GM23248 (cell line): Measurements from ENCODE around the gene STRIP2.

Source experiments
- EZH2 ChIP-seq: fragments of 200-600 bp; sonication (generic); IDR thresholded peaks from 2 replicates; pipeline ENCODE4 v1.6.1; 2018; ENCODE audit warnings: antibody characterized with exemption, mild to moderate bottlenecking; ENCODE audit not compliant: insufficient read depth, poor library complexity, severe bottlenecking
- EZH2phosphoT487 ChIP-seq: fragments of 200-600 bp; sonication (generic); IDR thresholded peaks from 2 replicates; pipeline ENCODE4 v1.6.1; 2018; ENCODE audit warnings: antibody characterized with exemption, moderate library complexity, mild to moderate bottlenecking, low read depth; ENCODE audit not compliant: insufficient read depth

- TF ChIP-seq EZH2 (no peak), EZH2phosphoT487 (no peak)
Observed at GRCh38 chr7:129522088-129522970, 88.1 kb downstream of the STRIP2 start.
